Activated CD4-positive, alpha-beta T cell treated with anti-CD3 and anti-CD28 coated beads for 1 hour (primary cell): Measurements from ENCODE around the gene FILIP1.
"Not testable (repeated sequence)": the region's sequence is repeated elsewhere in the genome, so short reads cannot be mapped to it uniquely, and the experiment has no call there.

Experiments used
- DNase-seq: peaks from one replicate; pipeline ENCODE4 v3.0.0-alpha.2; 2020

The FILIP1 gene

DNA sequence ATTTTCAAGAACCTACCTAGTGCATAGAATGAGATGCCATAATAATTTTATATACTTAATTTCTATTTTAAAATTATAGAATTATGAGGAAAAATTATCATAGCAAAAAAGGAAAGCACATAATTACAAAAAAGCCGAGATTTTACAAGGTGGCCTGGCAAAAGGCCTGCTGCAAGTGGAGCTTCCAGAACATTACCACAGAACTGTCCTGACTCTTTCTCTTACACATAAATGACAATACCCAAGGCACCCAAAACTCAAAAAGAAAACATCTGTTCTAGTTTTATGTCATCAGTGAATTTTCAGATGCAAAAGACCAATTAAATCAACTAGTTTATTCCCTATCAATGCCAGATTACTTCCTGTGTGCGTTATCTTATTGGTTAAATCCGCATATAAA is 74.2 kb downstream of the FILIP1 start:
- DNase-seq: no peak

DNA sequence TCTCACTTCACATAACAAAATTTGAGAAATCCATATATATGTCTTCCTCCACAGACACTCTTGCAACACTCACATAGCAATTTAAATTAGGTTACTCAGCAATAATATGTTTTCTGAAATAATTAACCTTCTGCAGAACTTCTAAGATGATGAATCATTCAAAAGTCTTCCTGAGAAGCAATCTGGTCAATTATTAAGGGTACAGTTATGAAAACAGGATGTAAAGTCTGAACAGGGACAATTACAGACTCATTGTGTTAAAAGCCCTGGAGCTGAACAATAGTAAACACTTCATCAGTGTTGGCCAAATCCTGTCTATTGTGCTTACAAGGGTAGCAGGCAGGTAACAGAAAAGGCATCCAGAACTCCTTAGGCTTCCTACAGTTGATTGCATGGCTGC is 75.4 kb downstream of the FILIP1 start:
- no peak for DNase-seq

DNA sequence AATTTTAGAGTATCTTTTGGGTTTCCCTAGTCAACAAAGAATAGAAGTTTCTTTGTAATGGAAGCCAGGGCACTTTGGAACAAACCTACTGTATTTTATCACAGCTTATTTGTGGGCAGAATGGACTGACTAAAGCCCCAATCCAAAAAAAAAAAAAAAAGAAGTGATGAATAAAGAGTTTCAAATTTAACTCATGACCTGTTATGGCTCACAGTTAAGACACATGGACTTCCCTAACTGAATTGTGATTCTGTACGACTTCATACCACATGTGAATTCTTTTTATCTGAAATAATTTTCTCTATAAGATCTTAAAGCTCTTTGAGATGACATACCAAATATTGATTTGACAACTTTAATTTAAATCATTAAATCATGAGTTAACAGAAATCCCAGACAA is 77.2 kb downstream of the FILIP1 start:
- no peak for DNase-seq

DNA sequence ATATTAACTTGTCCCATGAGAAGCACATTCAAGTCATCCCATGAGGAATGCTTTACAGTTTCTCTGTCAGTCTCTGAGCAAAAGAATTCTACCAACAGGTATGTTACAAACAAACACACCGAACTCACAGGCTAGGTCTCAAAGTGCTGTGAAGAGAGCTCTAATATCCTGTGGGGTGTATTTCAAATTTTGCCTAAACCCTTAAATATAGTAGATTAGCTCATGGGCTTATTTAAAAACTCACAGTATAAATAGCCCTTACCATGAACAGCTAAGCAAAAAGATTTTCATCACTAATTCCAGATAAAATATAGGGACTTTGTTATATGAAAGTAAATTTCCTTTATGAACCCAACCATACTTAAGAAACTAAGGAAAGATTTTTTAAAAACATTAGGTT is 77.8 kb downstream of the FILIP1 start:
- DNase-seq: no peak

DNA sequence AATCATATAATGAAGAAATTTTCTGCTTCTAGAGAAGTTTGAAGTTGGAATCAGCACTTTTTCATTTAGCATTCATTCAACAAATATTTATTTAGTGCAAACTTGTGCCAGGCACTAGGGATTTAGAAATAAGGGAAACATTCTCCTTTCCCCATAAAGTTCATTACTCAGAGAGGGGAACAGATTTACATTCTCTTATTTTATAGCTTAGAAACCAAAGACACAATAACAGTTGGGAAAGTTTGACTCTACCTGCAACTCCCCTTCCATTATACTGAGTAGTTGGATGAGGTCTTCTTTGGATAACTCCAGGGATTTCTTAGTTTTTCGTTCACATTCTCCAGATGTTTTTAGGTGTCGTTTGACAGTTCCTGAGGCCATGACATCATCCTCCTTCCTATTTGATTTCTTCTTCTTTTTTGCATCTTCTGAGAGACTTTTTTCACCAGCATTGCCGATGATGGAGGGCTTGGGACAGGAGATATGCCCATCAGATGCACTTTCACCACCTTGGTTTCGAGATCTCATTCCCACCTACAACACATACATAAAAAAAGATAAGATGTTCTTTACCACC is 79.1 kb downstream of the FILIP1 start:
- DNase-seq: no peak

DNA sequence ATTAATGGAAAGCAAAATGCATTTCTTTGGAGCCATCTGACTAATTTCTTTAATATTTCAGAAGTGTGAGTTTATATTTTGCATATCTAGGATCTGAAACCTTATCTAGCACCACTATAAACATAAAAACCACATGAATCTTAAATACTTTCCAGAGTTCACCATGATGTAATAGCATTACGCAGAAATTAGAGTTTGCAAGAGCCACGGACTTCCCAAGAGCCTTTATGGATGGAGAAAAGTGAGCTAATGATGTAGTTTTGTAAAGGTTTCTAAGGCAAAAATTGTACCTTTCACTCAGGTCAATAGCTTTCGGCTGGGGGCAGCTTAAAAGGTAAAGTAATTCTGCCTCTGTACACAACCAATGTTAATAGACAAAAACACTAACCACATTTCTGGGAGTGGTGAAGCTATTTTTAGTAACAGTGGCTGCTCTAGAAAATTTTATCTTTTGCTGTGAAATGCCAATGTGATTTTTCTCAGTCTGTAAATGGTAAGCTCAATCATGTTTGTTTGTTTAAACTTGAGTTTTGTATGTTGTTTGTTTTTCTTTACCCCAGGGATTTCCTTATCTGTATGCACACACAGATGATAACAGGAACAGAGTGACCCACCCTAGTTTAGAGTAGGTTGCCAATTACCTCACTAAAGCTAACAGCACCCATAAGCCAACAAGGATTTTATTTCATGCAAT is 80.5 kb downstream of the FILIP1 start:
- DNase-seq: no peak

DNA sequence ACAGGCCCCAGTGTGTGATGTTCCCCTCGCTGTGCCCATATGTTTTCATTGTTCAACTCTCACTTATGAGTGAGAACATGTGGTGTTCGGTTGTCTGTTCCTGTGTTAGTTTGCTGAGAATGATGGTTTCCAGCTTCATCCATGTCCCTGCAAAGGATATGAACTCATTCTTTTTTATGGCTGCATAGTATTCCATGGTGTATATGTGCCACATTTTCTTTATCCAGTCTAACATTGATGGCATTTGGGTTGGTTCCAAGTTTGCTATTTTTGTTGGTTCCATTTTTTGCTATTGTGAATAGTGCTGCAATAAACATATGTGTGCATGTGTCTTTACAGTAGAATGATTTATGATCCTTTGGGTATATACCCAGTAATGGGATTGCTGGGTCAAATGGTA is 83.0 kb downstream of the FILIP1 start:
- DNase-seq: not testable (repeated sequence)

DNA sequence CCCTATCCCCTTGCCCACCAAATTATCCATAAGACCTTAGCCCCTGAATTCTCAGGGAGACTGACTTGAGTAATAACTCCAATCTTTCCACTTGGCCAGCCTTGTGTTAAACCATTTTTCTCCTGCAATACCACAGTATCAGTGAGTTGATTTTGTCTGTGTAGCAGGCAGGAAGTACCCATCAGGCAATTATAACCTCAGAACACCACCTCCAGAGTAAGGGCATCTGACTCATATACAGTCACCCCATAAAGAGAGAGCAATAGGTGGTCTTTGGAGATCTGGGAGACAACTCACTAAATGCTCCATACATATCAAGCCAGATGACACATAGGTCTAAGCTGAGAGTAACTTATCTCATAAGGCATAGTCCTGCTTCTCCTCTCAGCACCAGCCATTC is 83.7 kb downstream of the FILIP1 start:
- DNase-seq: no peak

DNA sequence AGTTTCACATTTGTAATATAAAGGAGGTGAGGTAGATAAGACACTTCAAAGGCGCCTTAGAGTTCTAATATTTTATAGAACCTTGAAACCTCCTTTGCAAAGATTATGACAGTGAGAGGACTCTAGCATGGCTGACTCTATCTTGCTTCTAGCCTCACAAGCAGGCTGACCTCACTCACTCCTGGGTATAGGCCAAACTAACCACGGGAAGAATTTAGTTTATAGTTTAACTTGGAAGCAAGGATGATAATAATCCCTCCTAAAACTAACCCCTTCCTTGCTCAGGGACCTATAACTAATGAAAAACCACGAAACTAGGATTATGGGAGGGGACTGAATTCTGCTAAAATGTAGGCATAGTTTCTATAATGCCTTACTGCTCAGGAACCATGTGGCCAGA is 84.3 kb downstream of the FILIP1 start:
- DNase-seq: no peak

DNA sequence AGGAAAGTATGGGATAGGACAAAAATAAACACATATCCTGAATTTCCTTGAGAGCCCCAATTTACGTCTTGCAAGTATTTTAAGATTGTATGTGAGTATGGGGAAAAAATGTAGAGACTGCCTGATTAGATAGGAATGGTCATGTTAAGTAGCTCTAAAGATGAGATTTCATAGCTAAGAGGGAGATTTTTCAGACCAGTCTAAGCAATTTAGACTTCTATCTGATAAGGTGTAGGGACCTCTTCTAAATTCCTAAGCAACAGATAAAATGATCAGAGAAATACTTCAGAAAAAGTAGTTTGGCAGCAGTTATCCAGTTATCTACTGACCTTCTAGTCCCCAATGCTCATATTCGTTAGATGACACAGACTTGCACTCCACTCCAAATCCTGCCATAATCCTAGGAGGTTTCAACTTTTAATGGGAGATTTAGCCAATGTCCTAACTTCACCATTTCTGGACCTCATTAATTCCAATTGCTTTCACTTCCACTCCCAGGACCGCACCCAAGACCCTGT is 90.0 kb downstream of the FILIP1 start:
- no peak for DNase-seq

DNA sequence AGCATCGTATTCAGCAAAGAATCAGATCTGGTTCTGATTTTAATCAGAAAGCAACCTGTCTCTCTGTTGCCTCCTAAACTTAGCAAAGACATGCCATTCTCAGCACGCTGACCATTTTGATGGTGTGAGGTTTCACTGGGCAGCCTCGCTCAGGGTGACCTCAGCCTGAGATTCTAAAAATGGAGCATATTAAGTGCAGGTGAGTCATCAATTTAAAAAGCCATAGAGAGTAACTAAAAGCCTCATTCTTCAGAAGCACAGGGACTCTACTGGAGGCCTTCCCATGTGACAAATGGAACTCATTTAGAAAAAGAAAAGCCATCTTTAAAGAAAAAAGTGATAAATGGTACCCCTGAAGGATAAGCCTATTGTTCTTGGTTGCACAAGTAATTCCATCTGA is 91.3 kb downstream of the FILIP1 start:
- no peak for DNase-seq

DNA sequence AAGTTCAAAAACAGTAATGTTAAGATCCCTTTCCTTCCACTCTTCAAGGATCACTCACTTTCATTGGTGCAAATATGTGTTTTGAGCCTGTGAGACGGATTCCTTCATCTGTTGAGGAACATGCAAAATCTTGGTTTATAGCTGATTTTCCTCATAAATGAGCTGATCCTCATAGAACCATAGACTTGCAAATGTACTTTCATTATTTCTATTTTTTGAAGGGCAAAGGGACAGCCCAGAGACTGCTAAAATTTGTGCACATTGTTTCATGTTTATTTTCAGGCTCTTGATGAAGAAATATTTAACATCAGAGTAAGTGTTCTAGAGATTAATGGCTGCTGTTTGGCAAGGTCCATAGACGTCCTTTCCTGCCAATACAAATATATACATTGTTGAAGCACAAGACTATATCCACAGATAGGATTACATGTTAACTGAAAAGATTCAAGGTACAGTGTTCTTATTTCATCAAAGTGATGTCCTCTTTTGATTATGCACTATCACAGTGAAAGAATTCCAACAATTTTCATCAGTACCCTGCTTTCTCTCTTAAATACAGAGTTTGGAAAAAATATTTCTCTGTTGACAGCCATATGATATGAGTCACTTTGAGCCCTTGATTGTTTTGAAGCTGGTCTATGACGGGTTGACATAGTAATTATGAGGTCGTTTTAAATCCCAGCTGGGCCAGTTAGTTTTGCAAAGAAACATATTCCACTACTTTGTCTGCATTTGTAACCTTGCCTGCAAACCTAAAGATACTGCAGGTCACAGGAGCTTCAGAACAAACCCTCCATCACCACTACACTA is 95.7 kb downstream of the FILIP1 start:
- no peak for DNase-seq

DNA sequence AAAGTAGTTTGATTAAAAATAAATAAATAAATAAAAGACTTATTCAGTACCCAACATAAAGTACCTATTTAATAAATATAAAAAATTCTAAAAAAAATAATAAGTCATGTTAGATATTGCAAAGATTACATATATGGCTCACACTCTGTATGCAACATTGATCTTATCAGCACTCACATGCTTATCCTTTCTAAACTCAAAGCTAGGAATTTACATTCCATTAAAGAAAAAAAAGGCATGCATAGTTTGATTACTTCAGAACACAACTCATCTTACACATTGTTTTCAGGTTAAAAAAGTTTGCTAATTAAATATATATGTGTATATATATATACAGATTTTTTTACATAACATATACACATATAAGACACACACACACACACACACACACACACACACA is 96.4 kb downstream of the FILIP1 start:
- no peak for DNase-seq

DNA sequence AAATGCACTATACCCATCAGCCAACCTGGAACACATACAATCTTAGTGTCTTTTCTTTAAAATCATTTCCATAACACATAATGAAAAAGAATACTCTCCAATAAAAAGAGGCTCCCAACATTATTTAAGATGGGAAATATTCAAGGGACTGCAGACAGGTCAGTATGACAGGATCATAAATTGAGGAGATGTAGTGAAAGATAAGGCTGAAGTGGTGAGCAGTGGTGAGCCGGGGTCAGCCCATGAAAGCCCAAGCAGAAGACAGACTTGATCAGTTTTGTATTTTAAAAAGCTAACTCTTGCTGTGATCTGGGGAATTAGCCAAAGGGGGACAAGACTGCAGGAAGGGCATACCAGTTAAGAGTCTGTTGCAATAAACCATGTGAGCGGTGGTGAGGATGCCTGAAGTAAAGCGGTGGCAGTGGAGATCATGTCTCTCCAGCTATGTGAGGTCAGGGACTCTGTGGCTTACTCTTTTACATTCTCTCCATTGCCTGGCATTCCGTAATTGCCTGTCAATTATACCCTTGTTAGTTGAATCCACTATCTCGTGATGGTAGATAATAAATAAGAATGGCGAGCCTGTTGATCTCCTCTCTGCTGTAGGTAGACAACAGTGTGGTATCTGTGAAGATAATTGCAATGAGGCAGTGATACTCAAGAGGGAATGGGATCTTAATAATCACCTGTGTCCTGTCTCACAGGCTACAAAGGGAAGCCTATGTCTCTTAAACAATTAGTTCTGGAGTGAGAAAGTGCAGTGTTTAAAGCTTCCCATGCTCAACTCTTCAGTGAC is 97.4 kb downstream of the FILIP1 start:
- DNase-seq: no peak

DNA sequence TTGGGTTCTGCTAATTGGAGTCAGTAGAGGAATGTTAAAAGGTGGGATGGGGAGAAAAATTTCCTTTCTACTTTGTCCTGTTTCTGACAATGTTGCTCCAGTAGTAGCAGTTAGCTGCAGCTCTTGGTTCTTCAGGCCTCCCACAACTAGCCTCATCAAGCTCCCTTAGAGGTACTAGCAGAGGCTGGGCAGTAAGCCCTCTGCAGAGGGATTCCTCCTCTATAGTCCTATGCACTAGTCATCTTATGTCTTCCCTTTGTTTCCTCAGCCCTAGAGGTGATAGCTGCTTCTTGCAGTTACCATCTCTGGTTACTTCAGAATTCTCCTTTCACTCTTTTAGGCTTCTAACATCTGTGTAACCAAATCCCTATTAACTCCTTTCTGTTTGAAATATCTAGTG is 99.8 kb downstream of the FILIP1 start:
- no peak for DNase-seq

DNA sequence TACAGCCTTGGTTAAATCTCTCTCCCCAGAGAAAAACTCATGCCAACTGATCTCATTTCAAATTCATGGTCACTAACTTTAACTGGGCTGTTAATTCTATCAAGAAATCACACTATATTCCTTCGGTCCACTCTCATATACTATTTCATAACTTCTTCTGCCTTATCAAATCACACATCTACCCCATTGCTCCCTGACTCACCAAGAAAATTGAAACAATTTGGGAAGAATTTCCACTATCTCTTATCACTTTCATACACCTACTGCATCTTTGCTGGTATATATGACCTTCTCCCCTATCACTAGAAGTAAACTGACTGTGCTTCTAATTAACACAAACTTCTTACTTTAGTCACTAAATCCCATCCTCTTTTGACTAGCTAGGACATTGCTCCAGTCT is 102.3 kb downstream of the FILIP1 start:
- no peak for DNase-seq

DNA sequence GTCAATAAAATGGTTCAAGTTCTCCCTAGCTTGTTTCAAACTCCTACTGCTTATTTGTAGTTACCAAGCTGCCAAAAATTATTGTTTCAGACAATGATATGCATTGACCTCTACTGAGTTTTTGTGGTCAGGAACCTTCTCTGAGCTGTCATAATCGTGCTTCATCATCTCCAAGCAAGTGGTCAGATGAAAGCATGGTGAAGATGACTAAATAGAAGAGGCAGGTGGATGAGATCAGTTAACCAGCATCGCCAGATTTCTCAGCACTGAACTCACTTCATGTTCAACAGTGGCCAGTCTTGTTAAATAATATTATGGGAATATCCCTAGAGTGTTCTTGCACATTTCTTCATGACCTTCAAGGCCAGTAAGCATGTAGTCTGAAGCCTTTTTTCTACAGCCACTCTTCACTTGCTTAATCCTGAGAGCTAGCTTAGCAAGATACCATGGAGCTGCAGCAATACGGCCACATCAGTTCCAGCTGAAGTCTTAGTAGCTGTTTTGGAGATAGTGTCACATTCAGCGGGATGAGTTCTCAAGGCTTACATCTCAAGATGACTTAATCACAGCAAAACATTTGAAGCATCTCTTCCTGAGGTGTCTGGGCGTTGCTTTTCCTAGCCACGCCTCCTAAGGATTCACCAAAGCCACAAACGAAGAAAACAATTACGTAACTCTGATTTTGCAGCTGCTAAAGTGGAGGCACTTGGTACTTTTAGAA is 107.4 kb downstream of the FILIP1 start:
- no peak for DNase-seq

DNA sequence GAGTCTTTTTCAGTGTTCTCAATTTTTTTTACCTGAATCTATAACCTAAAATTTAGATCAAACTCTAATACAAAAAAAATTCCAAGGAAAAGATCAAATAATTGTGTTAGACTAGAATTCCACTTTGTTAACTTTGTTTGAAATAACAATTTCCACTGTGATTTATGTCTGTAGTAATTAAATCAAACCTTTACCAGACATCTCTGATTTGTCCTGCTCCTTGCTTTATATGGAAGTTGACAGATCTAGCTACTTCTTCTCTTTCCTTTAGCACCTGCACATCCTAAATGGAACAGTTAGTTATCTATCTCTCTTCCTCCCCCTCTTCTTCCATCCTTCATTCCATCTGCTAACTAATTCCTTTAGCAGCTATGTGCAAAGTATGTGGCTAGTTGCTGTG is 109.5 kb downstream of the FILIP1 start:
- no peak for DNase-seq

DNA sequence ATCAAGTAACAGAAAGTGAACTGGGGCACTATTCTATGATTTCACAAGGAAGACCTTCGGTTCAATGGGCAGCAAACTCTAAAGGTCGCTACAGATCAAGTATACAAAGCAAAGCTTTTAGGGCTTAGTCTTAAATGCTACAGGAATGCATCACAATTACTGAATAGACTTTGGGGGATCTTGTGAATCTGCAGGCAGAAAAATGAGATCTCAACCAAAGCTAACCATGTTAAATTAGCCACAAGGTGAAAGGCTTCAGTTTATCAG is 111.0 kb downstream of the FILIP1 start:
- no peak for DNase-seq

DNA sequence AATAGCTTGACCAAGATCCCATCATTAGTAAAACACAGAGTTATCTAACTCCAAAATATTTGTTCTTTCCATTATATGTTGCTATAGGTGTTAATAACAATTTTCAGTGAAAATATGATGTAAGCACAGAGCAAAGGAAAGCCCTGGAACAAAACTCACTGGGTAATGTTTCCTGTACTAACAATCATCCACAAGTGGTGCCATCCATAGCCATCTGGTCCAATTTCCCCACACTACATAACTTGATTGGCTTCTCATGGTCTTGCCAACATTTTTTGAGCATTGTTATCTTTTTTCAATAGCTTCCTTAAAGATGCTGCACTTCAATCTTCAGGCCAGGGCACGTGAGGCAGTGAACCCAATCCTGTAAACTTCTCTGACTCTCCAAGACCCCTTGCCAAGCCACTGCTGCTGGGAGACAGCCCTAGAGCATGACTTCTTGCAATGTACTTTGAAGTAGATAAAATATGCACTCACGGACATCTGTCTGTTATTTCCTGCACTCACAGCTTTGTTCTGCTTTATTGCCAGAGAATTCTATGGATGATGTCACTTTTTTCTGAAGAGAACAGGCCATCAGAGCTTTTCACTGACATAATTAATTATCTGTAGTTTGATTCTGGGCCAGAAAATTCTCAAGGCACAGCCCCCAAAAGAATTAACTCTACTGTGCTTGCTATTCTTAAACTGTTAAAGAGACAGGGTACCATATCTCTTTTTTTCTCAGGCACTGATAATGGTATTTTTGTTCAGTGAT is 111.5 kb downstream of the FILIP1 start:
- no peak for DNase-seq

DNA sequence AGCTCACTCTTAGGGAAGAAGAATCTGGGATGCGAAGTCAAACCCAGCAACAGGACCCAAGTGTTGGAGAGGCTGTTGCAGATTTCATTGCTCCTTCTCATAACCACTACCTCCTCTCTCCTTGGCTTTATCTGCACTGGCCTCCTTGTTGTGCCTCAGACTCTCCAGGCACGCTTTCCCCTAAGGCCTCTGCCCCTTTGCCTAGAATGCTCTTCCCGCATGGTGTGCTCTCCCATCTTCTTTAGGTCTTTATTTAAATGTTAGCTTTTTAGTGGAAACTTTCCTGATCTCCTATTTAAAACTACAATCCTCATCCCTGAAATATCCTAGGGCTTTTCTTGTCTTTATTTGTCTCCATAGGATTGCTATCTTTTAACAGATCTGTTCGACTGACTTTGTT is 114.1 kb downstream of the FILIP1 start:
- DNase-seq: no peak

DNA sequence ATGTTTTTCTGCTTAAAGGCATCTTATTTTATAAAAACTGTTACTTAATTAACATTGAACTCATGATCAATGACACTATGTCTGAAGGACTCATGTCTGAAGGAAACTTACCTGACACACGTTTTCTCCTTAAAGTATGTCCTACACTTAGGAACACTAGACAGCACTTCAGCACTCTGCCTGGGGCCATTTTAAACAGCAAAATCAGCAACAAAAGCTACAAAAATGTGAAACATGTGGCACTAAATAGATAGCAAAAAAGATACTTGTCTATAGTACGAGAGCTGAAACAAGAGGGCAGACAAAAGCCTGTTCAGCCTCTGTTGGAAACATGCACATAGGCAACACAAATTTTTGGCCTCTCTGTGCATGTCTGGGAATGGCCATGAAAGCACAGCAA is 115.5 kb downstream of the FILIP1 start:
- DNase-seq: no peak
